Sciatic nerve (tissue), 2 donors: ENCODE data around the gene IL1RL2. TPM values are rescaled to one million over a fixed set of nuclear protein-coding genes. Genes with fewer than 3 reads are reported as not detected.

Experiments used
- ATAC-seq: fragments of 200-7000 bp; cut with Tn5 transposase; one replicate; pipeline ENCODE4 v1.9.1; 2020; ENCODE audit warnings: mild to moderate bottlenecking, moderate library complexity
- DNase-seq: peaks from one replicate; pipeline ENCODE4 v3.0.0-alpha.2; 2020; ENCODE audit warnings: low spot score
- intact Hi-C: fragments of 100-400 bp; cut with DNase I; formaldehyde crosslinking; loops from one replicate; pipeline ENCODE4 v1.14.2; 2022
- total RNA-seq: library from RNA; stranded (reverse); fragmentation: NEBNext Ultra II Directional; extraction: Animal tissue kit (Norgen Biotek cat#: 25700); gene quantifications from one replicate; pipeline ENCODE4 v1.2.1, GENCODE V29; 2021
- donor health status: DM: no; HTN: no; CAD: no.
- donor health status: DM: no; HTN: no; CAD: no.

The IL1RL2 gene
- total RNA-seq, 1 donor from 2014 or later: not detected

DNA sequence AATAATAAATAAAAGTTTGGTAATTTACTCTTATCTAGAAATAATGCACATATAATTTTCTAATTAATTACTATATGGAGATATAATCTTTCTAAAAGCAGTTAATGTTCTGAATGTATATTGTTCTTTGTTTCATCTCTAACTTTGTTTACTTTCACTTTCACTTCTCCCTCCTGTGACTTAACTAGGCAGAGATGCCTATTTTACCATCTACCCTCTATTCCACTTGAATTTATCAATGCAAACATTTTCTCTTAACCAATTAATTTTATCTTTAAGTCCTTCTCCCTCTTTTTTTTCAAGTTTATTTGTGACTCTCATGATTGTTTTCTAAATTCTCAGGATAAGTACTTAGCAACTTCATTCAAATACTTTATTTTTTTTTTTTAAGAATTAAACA lies 69.5 kb downstream of the IL1RL2 start:
- DNase-seq (no peak), ATAC-seq (no peak)
- intact Hi-C loops: no loop called here

DNA sequence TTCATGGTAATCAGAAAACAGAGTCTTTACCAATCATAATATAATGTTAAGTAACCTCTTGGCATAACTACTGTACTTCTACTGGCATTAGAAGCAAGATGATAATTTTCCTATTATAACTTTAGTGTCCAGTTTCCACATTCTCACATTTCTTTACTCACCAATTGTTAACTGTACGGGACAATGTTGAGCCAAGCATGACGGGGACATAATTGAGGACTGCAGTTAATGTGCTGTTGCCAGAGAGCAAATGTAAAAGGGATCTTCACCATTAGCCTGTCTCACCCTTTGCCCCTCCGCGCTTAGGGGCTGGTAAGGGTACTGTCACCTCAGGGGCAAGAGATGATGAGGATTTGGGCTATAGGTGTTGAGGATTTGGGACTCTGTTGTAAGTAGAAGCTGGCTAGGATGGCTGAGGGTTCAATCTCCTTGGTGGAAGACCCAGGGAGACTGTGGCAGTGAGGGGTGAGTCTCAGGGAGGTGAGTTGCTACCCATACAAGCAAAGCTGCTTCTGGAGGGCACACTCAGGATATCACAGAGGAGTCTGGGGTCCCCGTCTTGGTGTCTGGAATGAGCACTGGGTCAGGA lies 70.1 kb downstream of the IL1RL2 start:
- intact Hi-C loops: no loop called here
- ATAC-seq: no peak
- no peak for DNase-seq

DNA sequence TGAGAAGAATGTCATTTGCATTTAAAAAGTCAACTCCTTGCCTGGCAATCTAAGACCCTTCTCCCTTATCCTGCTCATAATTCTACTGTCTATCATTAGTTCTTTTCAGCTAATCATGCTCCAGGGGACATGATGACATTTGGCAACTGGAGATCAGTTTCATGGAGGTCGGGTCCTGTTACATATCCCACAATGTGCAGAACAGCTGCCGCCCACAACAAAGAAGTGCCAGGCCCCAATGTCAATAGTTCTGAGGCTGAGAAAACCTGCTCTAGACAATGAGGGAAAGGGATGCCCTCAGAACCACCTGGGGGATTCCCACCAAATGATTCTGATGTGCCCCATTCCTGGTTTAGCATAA lies 71.2 kb downstream of the IL1RL2 start:
- ATAC-seq (no peak), DNase-seq (no peak)
- intact Hi-C loops: no loop called here

DNA sequence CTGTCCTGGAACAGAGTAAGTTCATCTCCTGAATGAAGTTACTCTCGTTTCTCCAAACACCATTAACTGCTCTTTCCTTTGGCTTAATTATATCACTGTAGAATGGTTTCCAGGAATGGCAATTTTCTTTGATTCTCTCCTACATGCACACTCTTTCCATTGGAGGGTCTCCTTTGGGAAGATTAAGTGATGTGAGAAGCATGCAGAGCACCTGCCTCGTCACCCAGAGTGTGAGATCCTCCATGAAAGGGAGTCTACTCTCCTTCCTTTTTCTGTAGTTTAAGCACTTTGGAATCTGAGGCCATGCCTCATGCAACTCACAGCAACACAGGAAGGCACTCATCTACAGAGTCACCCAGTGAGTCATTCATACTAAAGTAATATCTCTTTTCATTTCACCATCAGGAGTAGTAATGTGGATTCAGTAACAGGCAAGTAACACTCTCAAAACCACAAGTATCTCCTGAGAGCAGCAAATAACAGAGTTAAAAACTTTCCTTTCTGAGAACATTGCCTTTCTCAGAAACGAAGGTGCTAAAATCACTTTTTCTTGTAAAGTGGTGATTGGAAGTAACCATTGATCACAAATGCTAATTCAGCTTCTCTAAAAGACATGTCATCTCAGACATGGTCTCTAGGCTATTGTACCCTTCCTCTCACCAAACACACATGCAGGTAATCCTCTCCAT lies 71.7 kb downstream of the IL1RL2 start:
- intact Hi-C loops: no loop called here
- ATAC-seq (no peak), DNase-seq (no peak)

DNA sequence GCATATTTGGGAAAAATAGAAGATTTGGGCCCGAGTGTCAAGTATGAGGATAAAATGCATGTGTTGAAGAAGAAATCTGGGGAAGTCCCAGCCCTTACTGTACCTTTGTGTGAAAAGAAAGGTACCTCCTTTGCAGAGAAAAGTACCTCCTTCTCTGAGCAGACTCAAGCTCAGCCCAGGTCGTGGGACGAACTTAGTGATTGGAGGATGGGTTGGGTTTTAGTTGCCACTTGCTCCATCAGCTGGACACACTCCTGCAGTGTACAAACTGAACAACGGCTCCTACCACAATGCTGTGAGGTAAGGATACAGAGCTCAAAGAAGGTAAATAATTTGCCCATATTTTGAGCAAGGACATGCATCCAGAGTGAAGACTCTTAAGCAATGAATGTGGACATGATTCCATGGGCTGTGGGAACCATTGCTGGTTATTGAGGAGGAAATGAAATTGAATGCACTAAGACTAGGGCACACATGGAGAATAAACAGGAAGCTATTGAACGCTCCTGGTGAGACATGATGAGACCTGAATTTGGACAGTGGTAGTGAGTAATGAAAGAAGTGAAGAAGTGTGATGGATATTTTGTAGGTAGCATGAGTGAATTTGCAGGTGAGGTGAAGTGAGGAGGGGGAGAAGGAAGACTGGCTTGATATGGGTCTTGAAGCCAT lies 74.8 kb downstream of the IL1RL2 start:
- DNase-seq (no peak), ATAC-seq (no peak)

DNA sequence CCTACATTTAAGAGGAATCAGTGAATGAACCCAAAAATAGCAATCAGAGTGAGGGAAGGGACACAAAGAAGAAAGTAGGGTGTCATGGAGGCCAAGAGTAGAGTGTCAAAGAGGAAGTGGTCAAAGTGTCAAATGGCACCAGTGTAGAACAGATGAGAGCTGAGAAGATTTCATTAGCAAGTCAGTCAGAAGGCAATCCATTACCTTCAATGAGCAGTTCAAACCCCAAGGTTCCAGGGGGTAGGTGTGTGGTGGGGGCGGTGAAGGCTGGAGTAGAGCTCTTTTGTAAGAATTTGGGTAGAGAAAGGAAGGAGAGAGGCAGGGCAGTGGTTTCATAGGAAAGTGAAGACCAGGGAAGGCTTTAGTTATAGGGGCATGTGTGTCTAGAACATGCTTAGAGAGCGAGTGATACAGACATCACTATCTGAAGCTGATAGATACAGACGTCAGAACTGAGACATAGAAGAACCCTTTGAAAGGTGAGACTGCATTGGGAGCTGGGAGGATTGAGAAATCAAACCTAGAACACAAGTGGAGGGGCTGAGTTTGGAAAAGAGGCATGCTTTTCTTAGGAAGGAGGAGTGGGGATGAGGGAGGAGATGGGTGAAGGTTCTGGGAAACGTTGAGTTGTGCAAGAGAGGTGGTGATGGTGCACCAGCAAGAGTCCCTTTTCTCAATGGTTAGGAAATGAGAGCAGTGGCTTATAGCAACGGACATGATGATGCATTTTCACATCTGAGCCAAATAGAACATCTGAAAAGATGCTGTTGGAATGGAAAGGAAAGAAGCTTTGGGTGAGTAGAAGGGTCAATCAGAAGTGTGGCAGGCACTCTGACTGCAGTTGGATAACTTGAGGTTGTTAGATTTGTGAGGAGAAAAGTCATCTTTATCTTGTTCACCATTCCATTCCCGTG lies 75.7 kb downstream of the IL1RL2 start:
- intact Hi-C loops: no loop called here
- no peak for ATAC-seq
- DNase-seq: no peak

More for the DNA sequence above, 74.8 kb downstream of the IL1RL2 start:
- intact Hi-C loops: no loop called here

DNA sequence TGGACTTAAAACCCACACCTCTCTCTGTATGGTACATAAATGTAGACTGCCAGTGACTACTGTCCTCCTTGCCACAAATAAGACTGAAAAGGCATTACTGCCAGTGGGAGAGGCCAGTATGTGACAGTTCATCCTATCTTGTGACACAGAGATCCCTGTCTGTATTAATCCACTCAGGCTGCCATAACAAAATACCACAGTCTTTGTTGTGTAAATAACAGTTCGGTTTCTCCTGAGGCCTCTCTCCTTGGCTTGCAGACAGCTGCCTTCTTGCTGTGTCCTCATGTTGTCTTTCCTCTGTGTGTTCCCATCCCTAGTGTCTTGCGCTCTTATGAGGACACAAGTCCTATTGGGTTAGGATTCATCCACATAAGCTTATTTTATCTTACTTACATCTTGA lies 78.1 kb downstream of the IL1RL2 start:
- DNase-seq (no peak), ATAC-seq (no peak)
- intact Hi-C loops: no loop called here

DNA sequence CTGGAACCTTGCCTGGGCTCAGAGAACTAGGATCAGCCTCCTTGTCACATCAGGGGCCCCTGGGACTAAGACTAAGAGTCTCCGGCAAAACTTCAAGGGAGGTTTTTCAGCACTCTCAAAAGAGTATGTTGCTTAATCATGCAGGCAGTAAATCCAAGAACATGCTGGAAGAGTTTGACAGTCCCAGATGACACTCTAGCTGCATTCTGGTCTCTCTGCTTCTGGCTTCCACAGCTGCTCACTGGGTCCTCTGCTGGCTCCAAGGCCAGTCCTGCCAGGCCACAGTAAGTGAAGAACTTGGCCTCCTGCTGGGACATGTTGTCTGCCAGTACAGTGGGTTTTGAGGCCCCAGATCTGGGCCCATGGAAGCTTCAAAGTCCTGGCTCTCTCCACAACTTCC lies 79.4 kb downstream of the IL1RL2 start:
- peak; percentile 65 for ATAC-seq
- DNase-seq: no peak
- intact Hi-C loops: no loop called here

DNA sequence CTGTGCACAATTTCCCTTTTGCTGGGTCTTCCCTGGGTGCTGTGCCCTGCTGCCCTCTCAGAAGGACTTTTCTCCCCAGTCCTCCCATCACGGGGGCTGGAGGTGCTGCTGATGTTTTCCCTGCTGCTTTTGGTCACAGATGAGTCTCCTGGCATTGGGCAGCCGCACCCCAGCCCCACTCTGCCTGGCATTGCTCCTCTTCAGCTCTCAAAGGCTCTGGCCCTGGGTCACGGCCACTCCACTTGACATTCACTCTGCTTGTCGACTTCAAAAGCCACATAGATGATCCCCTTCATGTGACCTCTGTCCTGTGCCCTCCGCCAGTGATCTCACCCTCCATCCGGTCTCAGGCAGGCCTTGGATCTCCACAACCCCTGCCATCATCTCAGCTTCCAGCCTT lies 81.0 kb downstream of the IL1RL2 start:
- DNase-seq (no peak), ATAC-seq (no peak)
- intact Hi-C loops: no loop called here

DNA sequence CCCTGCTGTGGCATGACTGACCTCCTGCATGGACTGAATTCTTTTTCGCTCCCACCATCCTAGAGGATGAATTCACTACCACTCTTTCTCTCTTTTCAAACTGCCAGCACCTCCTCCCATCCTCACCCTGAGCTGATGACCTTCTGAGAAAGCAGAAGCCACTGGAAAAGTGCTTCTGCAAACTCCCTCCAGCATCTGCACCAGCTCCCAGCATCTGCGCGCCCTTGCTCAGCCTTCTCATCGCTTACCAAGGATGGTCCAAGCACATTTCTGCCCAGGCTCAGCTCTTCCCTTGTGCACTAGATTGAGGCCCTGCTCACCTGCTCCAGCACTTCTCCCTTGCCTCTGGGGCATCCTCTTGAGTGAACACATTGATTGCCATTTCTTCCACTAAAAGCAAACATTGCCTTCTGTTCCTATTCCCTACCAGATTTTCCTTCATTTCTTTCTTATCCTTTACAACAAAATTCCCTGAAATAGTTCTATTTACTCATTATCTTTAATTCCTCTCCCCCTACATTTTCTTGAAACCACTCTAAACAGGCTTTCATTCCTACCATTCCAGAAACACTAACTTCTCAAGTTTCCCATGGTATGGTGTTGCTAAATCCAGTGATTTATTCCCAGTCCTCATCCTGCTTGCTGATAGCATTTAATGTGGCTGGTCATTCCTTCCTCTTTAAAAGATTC lies 81.8 kb downstream of the IL1RL2 start:
- no peak for DNase-seq
- no peak for ATAC-seq
- intact Hi-C loops: no loop called here

DNA sequence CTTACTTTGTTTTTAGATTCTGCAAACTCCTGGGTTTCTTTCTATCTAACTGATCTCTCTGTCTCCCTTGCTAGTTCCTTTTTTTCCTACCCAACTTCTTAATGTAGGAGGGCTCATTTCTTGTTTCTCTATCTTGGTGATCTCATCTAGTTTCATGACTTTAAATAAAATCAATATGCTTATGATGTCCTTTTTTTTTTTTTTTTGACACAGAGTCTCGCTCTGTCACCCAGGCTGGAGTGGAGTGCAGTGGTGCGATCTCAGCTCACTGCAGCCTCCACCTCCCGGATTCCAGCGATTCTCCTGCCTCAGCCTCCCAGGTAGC lies 82.3 kb downstream of the IL1RL2 start:
- intact Hi-C loops: no loop called here
- ATAC-seq (no peak), DNase-seq (no peak)

DNA sequence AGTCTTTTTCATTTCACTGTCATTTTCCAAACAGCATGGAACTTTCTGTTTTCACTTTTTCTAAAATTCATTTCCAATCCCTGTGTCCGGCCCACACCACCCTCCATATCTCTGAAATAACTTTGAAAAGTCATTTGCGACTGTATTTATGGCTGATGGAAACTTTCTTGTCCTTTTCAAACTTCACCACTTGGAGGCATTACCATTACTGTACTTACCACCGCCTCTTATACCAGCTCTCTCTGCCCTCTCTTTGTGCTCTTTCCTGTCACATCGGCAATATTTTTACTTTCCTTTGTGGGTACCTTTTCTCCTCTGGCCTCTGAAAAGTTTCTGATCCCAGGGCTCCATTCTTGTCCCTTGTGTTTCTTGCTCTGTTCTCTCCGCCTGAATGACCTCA lies 85.0 kb downstream of the IL1RL2 start:
- ATAC-seq (no peak), DNase-seq (no peak)
- intact Hi-C loops: no loop called here

DNA sequence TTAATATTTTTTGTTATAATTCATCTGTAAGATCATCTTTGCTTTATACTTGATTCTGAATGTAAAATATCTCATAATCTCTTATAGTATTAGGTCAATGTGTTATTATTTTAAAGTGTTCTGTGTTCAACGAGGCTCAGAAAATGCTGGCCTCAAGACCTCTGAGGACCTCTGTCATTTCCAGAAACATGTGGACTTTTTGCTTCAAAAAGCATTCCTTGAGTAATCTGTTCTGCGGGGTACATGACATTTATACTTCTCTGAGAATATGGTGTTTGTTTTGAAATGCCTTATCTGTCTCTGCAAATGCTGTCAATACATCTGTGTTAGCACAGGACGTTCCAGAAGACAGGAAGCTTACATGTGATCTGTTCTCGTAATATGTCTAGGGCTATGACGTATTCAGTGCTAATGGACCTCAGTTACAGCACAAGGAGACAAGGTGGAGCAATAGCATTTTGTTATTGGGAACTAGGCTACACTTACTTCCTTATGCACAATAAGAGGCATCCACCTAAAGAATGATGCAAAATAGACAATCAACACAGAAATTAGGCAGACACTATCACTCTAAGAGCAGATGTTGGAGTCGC lies 86.9 kb downstream of the IL1RL2 start:
- ATAC-seq (peak; percentile 55), DNase-seq (no peak)
- intact Hi-C loops: no loop called here

DNA sequence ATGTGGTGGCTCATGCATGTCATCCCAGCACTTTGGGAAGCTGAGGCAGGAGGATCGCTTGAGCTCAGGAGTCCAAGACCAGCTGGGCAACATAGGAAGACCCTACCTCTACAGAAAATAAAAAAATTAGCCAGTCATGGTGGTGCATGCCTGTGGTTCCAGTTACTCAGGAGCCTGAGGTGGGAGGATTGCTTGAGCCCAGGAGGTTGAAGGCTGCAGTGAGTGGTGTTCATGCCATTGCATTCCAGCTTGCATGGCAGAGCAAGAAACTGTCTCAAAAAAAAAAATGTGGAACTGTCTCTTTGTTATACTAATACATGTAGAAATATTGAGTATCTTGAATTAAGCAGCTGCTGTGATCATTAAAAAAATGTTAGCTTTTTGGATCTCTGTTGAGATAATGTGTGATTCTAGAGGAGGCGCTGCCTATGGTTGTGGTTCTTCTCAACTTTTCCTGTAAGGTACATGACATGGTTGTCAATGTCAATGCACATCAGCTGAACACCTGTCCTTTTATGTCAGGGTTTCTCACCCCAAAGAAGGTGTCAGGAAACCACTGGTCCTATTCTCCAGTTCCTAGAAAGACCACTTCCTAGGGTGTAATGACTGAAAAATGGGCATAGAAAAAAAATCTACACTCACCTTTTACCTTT lies 89.9 kb downstream of the IL1RL2 start:
- DNase-seq: no peak
- no peak for ATAC-seq
- intact Hi-C loops: no loop called here

DNA sequence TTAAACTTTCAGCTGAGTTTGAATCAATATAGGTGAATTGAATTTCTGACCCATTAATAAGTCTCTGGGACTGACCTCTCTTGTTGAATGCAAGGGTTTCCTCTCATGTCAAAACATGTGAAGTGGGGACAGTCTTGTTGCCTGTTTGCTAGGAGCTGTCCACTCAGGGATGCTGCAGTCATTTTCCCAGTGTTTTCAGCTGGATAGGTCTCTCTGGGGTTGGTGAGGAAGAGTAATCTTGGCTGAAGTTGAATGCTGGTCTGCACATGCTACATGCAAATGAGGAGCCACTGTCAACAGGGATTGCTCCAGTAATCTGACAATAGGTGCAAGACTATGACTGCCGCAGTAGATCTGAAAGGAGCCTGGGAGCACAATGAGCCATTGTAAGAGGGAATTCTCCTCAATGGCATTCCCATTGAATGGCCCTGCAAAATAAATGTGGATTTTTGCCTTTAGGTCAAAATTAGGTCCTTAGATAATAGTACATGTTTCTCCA lies 90.4 kb downstream of the IL1RL2 start:
- no peak for DNase-seq
- intact Hi-C loops: no loop called here
- no peak for ATAC-seq

DNA sequence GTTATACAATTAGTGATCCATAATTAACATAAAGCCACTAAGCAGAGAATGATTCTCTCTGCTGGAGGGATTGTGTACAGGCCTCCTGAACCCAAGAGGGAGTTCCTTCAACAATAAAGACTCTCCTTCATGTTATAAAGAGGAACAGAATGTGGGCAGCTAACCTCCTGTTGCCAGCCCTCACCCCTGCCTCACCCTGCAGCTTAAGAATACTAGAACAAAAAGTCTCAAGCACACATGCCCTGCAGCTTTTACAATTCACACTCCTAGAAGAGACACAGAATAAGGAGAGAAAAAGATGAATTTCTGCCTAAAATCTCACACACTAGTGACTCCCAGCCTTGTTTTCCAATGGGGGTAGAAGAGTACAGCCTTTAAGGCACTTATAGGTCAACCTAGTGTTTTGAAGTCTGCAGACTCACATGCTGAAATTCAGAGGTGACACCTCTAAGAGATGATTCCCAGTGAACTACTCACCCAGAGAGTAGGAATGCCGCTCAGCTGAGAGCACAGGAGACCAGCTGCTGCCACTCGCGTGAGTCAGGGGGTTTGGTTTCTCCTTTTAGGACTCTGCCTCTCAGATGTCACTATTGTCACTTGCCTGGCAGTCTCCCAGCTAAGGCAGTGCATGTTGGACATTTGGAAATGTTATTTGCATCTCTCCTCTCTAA lies 92.0 kb downstream of the IL1RL2 start:
- intact Hi-C loops: no loop called here

DNA sequence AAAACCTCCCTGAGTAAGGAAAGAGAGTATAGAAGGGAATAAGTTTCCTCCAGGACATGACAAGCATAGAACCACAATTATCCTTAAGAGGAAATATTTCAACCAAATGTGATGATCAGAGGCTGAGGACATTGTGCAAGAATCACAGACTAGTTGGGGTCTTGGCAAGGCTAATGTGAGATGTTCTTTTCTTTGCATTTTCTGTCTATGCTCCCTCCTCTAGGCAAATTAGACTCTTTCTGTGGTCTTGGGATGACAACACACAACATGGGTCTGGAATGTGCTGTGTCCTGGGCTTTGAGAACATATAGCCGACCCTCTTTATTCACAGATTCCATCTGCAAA lies 92.5 kb downstream of the IL1RL2 start:
- ATAC-seq: no peak
- no peak for DNase-seq
- intact Hi-C loops: no loop called here

More for the DNA sequence above, 92.0 kb downstream of the IL1RL2 start:
- DNase-seq (no peak), ATAC-seq (no peak)

DNA sequence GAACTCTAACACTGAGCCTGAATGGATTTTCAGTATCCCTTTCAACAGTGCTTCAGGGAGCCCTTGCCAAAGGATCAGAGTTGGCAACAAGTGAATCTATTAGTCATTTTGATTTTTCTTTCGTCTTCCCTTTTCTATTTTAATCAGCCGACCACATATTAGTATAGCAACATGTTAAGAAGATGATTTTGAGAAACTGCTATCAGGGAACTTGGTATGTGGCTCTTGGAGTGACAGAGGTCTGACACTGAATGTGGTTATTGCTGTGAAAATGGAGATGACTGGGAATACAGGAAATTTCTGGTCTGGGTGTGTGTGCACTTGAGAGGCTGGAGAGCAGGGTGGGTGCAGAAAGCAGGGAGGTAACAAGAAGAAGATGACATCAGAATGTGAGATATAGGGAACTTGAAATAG lies 95.9 kb downstream of the IL1RL2 start:
- intact Hi-C loops: no loop called here
- DNase-seq (no peak), ATAC-seq (no peak)
